ENCODE measurements around the gene ZFHX2.

Gene ZFHX2

DNA sequence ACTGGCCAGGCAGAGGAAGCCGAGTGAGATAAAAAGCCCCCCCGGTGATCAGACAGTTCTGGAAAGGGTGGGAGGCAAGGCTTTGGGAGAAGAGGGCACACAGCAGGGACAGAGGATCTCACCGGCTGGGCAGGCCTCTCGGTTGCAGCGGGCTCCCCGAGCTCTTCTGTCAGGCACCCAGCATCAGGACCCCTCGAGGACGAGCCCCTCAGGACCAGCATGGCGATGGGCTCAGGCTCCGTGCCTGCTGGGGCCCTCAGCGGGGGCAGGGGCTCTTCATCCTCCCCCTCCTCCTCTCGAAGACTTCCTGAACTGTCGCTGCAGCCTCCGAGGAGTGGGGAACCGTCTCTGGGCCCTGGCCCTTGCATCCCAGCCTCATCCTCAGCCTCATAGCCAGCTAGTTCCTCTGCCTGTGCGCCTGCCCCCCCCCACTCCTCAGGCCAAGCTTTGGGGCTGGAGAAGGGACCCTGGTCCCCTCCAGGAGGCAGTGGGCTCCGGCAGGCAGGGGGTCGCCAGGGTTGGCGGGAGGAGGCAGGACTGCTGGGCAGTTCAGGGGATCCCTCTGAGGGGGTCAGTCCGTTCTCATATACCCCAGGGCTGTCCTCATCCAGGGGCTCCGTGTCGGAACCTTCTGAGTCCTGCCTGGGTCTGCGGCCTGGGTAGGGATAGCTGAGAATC, 19.4 kb upstream of the ZFHX2 start:
- H3K4me3 ChIP-seq (ENCODE audit: low read depth, low read length) = no peak overlapping the region
- TF ChIP-seq, protein P1, sequence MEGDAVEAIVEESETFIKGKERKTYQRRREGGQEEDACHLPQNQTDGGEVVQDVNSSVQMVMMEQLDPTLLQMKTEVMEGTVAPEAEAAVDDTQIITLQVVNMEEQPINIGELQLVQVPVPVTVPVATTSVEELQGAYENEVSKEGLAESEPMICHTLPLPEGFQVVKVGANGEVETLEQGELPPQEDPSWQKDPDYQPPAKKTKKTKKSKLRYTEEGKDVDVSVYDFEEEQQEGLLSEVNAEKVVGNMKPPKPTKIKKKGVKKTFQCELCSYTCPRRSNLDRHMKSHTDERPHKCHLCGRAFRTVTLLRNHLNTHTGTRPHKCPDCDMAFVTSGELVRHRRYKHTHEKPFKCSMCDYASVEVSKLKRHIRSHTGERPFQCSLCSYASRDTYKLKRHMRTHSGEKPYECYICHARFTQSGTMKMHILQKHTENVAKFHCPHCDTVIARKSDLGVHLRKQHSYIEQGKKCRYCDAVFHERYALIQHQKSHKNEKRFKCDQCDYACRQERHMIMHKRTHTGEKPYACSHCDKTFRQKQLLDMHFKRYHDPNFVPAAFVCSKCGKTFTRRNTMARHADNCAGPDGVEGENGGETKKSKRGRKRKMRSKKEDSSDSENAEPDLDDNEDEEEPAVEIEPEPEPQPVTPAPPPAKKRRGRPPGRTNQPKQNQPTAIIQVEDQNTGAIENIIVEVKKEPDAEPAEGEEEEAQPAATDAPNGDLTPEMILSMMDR (IDR thresholded peaks at IDR 0.05; ENCODE audit: borderline replicate concordance, insufficient read depth, low read depth, low read length) = no peak

DNA sequence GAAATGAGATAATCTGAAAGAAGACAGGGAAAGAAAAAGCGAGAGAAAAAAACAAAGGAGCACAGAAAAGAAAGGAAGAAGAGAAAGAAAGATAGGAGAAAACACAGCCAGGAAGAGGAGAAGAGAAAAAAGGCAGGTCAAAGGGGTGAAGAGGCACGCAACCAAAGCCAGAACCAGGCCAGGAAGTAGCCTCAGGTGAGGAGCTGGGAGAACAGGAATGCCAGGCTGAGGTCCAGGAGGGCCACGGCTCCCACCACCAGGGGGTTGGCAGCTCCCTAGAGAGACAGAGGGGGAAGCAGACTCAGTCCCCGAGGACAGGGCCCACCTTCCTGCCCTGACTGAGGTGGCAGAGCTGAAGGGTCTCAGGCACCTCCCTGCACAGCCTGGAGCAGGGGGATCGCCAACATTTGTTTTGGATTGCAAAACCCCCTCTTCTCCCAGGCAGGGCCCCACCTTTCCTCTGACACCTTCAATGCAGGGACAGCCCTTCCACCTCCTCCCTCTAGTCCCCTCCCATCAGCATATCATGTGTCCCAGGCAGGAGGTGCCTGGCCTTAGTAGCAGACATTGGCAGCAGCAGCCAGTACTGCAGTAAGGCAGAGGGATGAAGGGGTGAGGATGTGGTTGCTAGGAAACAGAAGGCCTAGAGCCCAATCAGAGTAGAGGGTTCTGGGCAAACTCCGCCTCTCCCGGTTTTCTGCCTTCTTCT, 18.0 kb upstream of the ZFHX2 start:
- TF ChIP-seq, protein P1 (IDR thresholded peaks at IDR 0.05; ENCODE audit: borderline replicate concordance, insufficient read depth, low read depth, low read length) = no peak
- H3K4me3 ChIP-seq (ENCODE audit: low read depth, low read length) = no peak overlapping the region

DNA sequence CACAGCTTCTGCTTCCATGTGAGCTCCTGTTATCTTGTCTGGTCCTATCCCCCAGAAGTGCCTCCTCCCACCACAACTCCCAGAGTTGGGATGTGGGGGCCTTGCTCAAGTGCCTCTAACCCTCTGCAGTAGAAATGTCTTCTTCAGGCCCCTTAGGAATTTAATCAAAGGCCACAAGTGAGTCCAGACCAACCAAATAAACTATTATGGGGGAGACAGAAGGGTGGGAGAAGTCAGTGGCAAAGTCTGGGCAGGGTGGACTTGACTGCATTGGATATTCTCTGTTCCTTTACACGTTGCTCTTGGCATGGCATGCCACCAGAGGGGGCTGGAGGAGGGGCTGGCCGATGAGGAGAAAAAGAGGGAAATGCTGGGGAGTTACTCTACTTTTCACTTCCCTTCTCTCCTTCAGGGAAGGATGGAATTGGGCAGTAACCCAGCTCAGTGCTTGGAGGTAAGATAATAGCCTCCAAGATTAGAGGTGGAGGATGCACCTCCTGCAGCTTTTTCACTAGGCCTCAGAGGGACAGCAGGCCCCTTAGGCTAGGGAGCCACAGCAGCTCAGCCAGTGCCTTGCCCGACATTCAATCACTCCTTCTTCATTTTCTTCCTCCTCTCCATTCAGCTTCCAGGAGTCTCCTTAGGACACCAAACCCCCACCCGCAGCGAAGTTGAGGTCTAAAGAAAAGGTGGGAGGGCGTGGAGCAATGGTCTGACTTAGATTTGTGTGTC, 17.2 kb upstream of the ZFHX2 start:
- no peak overlapping the region for H3K4me3 ChIP-seq (ENCODE audit: low read depth, low read length)
- TF ChIP-seq, protein P1 (IDR thresholded peaks at IDR 0.05; ENCODE audit: borderline replicate concordance, insufficient read depth, low read depth, low read length) = peak; percentile 44; the same call in 1 of the 2 replicates

DNA sequence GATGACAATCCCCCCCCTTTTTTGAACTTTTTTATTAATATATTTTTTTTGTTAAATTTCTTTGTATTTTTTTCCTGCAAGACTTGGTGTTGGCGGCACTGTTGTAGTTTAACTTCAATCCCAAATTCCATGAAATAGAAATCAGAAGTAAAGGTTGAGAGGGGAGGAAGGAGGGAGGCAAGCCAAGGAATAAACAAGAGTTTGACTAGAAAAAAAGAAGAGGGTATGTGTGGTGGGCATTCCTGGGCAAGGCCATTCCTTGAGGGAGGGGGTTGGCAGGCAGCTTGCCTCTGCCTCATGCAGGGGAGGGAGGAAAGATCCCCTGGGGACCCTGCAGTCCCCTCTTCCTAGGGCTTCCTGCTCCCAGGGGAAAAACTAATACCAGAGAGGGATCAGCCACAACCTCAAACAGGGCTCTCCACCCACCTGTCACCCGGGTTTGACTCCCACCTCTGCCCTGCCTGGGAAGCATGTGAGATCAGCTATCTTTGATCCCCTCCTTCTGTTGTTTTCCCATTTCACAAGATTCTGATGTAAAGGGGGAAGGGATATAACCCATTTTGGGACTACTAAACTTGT, 16.5 kb upstream of the ZFHX2 start:
- no peak overlapping the region for H3K4me3 ChIP-seq (ENCODE audit: low read depth, low read length)
- TF ChIP-seq, protein P1 (IDR thresholded peaks at IDR 0.05; ENCODE audit: borderline replicate concordance, insufficient read depth, low read depth, low read length) = no peak

DNA sequence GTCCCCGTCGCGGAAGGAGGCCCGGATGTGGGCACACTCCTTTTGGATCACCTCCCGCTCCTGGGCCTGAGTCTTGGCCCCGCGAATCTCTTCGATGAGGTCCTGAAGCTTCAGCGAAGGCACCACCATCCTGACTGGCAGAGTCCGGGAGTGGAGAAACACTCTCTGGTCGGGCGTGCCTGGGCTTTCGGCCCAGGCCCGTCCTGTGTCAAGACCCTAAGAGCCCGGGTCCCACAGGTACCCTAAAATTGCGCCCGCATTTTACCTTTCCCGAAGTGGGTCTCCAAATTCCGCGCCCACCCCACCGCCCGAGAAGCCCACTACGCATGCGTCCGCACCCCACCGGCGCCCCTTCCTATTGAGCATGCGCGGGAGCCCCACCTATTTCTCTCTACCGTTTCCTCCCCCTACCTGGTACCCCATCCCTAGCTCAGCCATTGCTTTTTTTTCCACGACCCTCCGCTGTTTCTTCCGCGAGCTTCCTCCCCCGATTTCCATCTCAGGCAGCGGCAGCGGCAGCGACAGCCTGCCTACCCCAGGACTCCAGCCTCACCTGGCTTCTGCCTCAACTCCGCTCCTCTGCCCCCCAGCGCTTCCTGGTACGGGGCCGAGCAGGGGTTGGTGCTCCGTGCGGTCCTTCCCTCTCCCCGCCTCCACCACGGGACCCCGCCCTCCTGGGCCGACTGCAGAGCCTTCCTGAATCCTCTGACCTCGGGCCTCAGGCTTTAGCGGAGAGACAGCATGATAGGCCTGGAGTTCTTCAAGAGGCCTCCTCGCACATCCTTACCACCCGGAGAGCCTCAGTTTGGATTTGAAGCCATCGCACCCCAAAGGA, 15.8 kb upstream of the ZFHX2 start, which contains the start of gene AP1G2:
Gene AP1G2, minus strand, starts transcription at position 606 of the 835 bp plus-strand sequence. Its CDS starts 477 bp downstream, at position 129.
- H3K4me3 ChIP-seq (ENCODE audit: low read depth, low read length) = peak within 1 kb of the TSS; percentile 59
- TF ChIP-seq, protein P1 (IDR thresholded peaks at IDR 0.05; ENCODE audit: borderline replicate concordance, insufficient read depth, low read depth, low read length) = no peak

DNA sequence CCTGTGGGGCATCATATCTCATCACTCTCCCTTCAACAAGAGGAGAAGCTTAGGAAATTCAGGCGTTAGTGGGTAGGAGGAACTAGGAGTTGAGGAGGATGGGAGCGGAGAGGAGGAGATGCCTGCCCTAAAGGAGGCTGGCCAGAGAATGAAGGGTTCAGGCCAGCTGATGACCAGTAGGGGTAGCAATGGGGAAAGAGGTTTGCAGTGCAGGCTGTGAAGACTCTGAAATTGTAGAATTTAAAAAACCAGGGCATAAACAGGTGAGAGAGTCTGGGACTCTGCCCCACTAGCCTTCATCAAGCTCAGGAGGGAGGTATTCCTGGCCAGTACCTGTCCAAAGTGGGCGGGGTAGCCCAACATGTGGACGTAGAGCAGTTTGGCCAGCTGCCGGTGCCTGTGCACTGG, 15.2 kb upstream of the ZFHX2 start:
- H3K4me3 ChIP-seq (ENCODE audit: low read depth, low read length) = peak overlapping the region; percentile 59
- TF ChIP-seq, protein P1 (IDR thresholded peaks at IDR 0.05; ENCODE audit: borderline replicate concordance, insufficient read depth, low read depth, low read length) = no peak
